ENCODE results near the gene SPAG16.
"Not testable (repeated sequence)": the region's sequence is repeated elsewhere in the genome, so short reads cannot be mapped to it uniquely, and the experiment has no call there.

SPAG16 gene

GRCh38 chr2:213545964-213546475 is 261.8 kb downstream of the SPAG16 start:
- ATAC-seq (no peak), DNase-seq (no peak)

DNA sequence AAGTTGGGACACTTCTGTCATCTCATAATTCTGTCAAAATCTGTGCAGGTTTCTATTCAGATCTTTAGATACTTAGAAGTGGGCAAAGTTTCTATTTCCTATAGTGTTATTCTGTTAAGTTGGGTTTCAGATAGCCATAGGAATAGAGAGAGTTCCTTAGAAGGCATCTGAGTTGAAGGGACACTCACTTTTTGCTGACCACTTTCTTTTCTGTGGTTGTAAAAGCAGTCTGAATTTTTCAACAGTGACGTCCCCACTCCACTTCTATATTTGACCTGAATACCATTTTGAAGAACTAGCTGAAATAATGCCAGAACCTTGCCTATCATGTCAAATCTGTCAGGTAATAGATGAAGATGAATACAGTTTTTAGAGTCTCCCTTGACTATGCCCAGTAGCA is 267.3 kb downstream of the SPAG16 start:
- ATAC-seq (no peak), DNase-seq (no peak)

DNA sequence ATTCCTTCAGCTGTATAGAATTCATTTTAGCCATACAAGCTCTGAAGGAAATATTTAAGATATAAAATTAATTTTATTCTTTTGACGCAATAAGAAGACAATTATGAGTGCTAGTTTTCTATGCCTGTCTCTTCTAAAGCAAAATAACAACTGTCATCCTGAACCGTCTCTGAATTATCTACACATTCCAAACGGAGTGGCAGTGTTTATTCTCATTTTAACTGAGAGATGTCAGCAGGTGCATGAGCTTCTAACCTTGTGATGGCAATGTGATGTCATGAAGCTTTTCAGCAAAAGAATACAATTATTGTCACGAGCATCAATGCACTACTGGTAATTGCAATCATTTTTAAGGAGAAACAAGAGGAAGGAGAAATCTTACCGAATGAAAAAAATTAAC is 274.8 kb downstream of the SPAG16 start:
- no peak for ATAC-seq
- DNase-seq = no peak

- ATAC-seq = no peak
- DNase-seq = no peak
Measured at GRCh38 chr2:213561759-213562158, 277.5 kb downstream of the SPAG16 start.

DNA sequence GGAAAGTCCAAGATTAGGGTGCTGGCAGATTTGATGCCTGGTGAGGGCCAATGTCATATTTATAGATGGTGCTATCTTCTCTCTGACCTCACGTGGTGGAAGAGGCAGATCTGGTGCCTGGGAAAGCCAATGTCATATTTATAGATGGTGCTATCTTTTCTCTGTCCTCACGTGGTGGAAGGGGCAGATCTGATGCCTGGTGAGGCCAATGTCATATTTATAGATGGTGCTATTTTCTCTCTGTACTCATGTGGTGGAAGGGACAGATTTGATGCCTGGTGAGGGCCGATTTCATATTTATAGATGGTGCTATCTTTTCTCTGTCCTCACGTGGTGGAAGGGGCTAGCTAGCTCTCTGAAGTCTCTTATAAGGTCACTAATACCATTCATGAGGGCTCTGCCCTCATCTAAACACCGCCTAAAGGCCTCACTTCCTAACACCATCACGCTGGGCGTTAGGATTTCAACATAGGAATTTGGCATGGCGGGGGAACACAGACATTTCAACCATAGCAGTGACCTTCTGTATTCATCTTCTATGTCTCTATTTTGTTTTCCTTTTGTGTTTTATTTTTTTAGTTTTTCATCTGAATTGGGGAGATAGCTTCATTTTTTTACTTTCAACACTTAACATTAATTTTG is 278.4 kb downstream of the SPAG16 start:
- ATAC-seq (no peak), DNase-seq (no peak)

- ATAC-seq = no peak
- DNase-seq = no peak
Measured at GRCh38 chr2:213566846-213567245, 282.6 kb downstream of the SPAG16 start.

- no peak for ATAC-seq
- DNase-seq = no peak
Measured at GRCh38 chr2:213609570-213610170, 325.4 kb downstream of the SPAG16 start.

DNA sequence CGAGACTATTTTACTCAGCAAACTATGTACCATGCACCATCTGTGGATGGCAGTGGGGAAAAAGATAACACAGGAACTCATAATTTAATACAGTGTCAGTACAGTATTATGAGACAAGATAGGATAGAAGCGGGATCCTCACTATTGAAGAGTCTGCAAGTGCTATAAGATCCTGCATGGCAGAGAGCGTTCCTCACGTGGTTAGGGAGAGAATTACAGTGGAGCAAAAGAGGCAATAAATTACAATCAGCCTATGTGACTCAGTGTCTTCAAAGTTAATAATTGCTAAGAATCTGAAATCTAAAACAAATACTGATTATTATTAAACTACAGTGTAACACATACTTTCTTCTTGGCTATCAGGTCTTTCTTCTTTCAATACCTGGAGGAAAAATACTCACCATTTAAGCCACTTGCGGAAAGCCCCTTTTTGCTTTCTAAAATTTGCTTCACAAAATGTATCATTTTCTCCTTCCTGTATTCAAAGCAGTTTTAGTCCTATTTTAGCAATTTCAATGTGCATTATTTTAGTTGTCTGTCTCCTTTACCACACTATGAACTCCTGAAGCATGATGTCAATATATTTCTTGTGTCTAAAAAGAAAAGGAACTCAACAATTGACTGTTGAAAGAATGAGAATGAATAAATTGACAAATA is 342.9 kb downstream of the SPAG16 start:
- ATAC-seq (no peak), DNase-seq (no peak)

DNA sequence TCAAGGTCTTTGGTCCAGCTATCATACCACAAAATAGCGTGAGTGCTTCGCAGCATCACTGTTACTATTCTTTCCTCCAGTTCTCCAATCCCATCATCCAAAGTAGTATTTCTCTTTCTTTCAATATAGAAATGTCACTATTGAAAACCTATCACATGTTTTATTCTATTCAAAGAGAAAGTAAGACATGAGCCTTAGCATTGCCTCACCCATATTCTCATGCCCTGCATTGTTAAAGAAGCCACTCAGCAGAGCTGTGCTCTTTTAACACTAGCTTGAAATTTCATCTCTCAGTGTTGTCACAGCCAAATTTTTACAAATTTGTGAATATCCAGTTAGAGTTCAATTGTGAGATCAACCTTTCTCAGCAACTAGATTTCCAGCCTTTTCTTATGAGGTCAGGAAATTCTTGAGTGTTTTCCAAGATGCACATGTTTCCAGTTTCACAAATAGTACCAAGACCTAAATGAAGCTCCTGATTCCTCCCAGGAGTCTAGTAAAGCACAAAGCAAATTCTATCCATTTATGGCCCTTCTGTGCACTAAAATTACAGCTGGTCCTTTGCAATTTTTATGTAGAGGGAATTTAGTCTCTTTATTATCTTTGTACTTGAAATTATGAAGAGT is 343.7 kb downstream of the SPAG16 start:
- ATAC-seq (no peak), DNase-seq (no peak)

GRCh38 chr2:213640738-213641425 is 356.6 kb downstream of the SPAG16 start:
- DNase-seq = no peak
- no peak for ATAC-seq

DNA sequence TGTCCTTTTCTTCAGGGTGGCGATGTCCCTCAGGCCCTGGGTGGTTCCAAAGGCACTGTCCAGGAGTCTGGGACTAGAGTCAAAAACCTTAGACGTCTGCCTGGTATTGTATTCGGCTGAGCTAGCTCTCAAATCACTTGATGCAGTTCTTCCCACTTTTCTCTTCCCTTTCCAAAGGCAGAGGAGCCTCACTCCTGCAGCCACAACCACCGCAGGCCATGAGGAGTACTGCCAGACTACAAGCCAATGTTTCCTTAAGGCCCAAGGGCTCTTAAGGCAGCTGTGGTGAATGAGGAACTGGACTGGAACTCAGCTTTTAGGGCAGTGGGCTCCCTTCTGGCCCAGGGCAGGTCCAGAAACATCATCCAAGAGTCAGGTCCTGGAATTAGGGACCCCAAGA is 360.7 kb downstream of the SPAG16 start:
- no peak for ATAC-seq

GRCh38 chr2:213649176-213649575 is 364.9 kb downstream of the SPAG16 start:
- ATAC-seq (no peak), DNase-seq (no peak)

More for the DNA sequence above, 360.7 kb downstream of the SPAG16 start:
- no peak for DNase-seq

- ATAC-seq (no peak), DNase-seq (no peak)
Measured at GRCh38 chr2:213664817-213665216, 380.6 kb downstream of the SPAG16 start.

- ATAC-seq (no peak), DNase-seq (no peak)
Measured at GRCh38 chr2:213669657-213670056, 385.4 kb downstream of the SPAG16 start.

- DNase-seq (no peak), ATAC-seq (no peak)
Measured at GRCh38 chr2:213678437-213679218, 394.4 kb downstream of the SPAG16 start.

- DNase-seq (no peak), ATAC-seq (no peak)
Measured at GRCh38 chr2:213679894-213680293, 395.6 kb downstream of the SPAG16 start.

DNA sequence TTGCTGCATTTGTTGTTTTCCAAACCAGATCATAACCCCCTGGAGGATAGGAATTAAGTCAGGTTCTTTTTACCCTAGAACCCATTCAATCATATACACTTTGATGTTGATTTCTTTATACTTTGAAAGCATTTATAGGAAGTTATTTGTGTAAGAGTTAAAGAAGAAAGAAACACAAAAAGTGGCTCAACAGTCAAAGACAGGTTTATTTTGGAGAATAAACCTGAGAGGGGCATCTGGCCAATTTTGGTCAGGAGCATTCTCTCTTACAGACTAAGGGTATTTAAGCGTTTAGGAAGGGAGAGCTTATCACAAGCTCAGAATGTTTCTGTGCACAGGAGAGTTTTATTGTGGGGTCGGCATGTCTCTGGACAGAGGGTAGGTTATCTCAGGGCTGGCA is 398.0 kb downstream of the SPAG16 start:
- no peak for ATAC-seq
- DNase-seq = no peak

GRCh38 chr2:213688133-213688532 is 403.9 kb downstream of the SPAG16 start:
- ATAC-seq = no peak
- DNase-seq = no peak

- not testable (repeated sequence) for DNase-seq, ATAC-seq
Measured at GRCh38 chr2:213688825-213689224, 404.6 kb downstream of the SPAG16 start.

DNA sequence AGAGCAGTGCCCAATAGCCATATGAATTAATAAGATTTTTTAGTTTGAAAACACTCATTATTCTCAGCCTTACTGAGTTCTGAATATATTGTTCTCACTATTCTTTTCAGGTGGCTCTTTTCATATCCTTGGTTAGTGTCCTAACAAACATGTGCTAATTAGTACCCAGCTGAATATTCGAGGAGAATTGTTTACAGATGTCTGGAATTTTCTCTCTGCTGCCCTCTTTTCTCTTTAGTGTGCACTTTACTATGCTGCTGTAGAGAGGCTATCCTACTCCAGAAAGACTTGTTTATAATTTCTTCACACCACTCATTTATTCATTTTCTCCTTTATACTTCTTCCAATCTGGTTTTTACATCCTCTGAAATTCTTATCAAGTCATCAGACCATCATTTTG is 405.3 kb downstream of the SPAG16 start:
- DNase-seq (no peak), ATAC-seq (no peak)

GRCh38 chr2:213691351-213691750 is 407.1 kb downstream of the SPAG16 start:
- no peak for ATAC-seq
- DNase-seq = no peak

DNA sequence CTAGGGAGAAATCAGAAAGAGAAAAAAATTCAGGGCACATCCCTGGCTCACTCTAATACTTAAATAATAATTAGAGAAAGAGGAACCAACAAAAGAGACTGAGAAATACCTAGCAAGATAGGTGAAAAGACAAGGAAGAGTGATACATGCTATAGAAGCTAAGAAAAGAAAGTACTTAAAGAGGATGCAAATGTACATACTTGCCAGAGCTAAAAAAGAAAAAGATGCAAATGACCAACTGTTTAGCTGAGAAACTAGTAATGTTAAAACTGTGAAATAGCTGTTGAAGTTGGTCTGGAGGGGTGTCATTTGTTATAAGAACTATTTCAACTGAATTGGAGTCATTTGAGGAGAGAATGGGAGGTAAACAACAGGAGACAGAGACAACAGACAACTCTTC is 412.2 kb downstream of the SPAG16 start:
- ATAC-seq = no peak
- DNase-seq = no peak
